ENCODE results near the gene TREM2.
"Not testable (repeated sequence)": the region's sequence is repeated elsewhere in the genome, so short reads cannot be mapped to it uniquely, and the experiment has no call there.

Gene TREM2

DNA sequence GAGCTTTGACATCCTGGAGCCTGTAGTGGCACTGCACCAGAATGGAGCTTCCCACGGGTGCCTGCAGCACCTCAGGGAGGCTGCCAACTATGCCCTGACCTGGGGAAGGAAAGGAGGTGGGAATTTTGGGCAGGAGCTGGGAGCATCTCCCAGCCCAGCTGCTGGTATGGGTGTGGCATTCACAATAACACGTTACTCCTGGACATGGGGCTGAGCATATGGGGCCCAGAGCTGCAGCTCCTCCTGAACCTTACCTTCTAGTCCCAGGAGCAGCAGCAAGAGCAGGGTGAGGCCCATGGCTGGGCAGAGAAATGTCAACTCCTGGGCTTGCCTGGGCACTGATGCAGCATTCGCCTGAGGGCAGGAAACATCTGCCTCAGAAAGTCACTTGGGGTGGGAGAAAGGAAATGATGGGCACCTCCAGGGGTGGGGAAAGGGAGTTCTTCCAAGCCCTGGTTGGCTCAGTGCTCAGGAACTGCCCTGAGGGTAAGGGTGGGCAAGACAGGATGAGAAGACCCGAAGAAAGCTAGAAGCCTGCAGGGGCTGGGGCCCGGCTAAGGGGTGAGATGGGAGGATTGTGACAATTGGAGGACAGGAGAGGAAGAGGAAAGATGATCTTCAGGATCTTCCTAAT is 8.8 kb downstream of the TREM2 start, which contains the start of gene TREML1:
TREML1 (minus strand) TSS at position 356 of the 634 bp plus-strand sequence; CDS start at position 297, 59 bp downstream.
- no peak for DNase-seq (ENCODE audit: low read depth)

DNA sequence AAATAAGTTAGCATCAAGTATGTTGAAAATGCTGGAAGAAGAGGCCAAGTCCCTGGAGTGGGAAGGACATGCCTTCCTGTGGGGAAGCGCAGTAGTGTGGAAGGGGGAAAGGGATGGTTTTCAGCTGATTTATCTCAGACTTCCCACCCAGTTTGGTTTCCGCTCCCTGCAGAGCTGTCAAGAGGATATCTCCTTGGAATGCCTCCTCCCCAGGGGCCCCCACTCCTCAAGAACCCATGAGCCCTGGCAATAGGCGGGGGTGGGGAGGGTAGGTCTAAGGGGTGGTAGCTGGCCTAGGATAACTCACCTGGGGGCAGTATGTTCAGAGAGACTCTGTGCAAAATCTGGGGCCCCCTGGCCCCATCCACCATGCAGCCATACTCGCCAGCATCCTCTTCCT is 9.5 kb downstream of the TREM2 start:
- no peak for DNase-seq (ENCODE audit: low read depth)

DNA sequence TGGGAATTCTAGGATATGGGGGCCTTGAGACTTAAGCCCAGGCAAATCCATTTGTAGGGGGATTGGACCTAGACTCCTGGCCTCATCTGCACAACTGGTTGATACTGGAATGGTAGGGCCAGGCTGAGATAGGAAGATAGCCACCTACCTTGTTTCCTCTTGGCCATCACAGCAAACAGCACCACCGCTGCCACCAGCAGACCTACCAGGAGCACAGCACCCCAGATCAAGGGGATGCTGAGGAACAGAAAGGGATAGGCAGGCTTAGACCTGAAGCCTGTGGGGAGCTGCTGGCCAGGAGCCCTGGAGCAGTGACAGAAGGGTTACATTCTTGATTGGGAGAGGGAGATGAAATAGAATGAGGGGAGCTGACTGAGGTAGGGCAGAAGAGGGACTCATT is 12.2 kb downstream of the TREM2 start:
- DNase-seq (ENCODE audit: low read depth) = no peak

DNA sequence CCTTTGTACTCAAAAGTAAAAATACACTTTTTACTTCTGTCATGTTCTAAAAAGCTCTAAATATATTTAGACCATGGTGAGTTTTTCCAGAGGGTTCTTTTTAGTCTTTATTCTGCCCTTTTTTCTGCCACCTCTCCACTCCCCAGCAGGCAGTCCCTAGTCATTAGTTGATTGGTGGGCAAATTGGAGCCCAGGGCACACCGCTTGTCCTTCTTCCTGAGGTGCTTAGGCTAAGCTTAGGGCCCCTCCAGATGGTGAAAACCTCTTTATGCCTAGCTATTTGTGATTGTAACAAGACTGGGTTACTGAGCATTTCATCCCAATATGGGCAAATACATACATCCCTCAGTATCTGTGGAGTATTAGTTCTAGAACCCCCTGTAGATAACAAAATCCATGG is 15.0 kb downstream of the TREM2 start:
- no peak for DNase-seq (ENCODE audit: low read depth)

DNA sequence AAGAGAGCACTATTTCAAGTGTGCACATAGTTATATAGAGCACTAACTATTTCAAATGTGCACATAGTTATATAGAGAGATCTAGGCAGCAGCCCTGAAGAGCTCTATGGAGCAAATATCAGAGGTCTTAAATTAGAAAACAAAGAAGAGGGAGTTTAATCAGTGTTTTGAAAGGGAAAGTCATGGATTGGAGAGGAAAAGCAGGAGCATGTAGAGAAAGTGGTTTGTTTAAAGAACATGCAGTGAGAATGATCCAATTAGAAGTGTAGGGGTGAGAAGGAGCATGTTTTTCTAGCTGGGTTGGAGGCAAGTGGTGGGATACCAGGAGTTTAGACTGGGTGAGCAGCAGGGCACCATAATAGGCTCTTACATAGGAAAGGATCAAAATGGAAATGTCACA is 26.0 kb downstream of the TREM2 start:
- DNase-seq (ENCODE audit: low read depth) = no peak

DNA sequence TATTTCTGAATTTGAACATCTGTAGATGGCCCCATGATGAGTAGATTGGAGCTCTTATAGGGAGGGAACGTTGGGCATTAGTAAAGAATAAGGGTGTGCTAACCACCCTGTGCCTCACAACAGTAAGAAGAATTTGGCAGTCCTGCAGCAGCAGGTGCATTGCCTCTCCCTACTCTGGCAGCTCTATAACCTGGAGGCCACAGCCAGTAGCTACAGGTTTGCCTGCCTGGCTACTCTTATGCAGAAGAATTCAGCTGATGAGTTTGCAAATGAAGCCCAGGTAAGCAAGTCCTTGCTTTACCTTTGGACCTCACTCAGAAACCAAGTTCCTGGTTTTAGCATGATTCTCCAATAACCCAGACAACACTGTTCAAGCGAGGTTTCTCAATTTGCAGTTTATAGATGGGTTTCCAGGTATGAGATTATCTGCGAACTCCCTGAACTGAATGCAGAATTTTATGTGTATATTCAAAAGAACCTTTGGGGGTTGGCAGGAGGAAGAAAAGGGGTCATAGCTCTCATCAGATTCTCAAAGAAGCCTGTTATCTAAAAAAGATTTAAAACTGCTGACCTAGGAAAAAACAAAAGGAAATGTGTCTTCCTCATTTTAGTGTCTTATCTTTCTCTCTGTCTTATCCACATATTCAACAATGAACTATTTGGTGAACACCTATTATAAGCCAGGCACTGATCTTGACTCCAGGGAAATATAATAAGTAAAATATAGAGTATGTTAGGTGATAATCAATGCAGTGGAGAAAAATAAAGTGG is 27.7 kb downstream of the TREM2 start:
- DNase-seq (ENCODE audit: low read depth) = no peak

DNA sequence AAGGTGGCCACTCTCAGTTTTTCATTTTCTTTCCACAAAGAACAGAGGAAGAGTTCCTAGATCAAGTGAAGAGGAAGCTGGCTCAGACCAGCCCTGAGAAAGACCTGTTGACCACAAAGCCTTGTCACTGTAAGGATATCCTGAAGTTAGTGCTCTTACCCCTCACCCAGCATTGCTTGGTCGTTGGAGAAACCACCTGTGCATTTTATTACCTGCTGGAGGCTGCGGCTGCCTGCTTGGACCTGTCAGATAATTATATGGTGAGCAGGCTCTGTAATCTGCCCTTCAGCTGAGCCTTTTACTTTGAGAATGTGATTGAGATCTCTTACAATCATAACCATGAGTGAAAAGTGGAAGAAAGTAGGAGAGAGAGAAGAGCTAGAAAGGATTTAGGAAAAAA is 30.7 kb downstream of the TREM2 start:
- no peak for DNase-seq (ENCODE audit: low read depth)

DNA sequence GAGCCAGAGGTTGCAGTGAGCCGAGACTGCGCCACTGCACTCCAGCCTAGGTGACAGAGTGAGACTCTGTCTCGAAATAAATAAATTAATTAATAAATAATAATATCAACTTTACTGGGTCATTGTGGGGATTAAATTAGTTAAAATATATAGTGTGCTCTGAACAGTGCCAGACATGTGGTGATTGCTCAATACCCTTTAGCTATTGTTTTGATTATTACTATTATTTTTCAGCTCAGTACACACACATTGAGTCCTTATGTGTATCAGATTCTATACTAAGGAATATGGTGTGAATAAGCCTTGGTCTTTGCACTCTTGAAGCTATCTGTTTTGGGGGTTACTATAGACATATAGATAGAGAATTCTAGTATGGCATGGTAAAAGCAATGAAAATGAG is 37.6 kb downstream of the TREM2 start:
- no peak for DNase-seq (ENCODE audit: low read depth)

DNA sequence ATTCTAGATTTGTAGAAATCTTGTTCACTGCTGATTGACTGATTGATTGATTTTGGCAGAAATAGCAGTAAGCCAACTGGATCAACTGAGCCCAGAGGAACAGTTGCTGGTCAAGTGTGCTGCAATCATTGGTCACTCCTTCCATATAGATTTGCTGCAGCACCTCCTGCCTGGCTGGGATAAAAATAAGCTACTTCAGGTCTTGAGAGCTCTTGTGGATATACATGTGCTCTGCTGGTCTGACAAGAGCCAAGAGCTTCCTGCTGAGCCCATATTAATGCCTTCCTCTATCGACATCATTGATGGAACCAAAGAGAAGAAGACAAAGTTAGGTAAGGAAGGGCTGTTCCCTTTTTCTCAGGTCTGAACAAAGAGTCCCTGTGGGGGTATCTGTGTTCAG is 40.0 kb downstream of the TREM2 start:
- DNase-seq (ENCODE audit: low read depth) = no peak

DNA sequence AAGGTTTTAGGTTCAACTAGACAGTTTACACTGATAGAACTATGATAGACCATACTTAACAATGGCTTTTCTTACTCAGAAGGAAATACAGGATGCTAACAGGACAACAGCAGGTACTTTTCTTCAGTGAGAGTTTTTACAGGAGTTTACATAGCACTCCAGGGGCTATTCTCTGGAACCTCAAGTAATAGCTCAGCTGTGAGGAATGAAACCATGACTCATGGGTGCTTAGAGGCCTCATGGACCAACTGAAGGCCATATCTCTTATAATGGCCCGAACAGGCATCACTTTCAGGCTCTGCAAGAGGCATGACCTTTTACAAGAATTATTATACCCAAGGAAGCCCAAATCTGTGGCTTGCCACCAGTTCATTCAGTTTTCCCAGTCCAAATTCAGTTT is 40.5 kb downstream of the TREM2 start:
- DNase-seq (ENCODE audit: low read depth) = peak; percentile 29

DNA sequence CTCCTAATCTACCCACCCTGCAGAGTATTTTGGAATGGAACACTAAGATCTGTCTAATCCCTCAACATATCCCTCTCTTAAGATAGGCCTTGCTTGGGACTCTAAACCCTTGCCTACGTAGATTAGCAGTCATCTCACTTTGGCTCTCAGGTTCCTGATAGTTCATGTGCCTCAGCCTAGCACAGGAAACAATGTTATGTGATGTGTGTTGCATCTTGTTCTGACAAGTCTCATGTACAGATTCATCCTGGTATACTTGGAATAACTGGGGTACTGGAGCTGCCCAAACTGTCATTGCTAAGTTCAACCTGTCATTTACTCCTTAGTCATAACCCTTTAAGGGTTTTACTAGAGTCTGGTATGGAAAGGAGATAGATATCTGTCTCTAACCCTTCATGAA is 42.9 kb downstream of the TREM2 start:
- DNase-seq (ENCODE audit: low read depth) = no peak

DNA sequence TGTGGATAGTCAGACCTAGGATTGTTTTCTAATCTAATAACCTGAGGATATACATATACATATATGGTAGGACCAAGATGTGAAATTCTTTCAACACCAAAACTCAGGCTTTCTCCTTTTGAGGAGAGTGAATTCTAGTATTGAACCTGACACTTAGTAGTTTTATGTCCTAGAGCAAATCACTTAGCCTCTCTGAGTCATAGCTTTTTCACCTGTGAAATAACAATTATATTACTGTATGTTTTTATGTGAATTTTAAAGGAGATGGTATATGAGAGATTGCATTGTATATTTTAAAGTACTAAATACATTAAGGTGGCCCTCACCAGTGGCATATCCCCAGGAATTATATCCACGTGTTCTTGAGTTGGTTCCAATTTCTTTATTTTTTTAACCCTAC is 43.4 kb downstream of the TREM2 start:
- no peak for DNase-seq (ENCODE audit: low read depth)

DNA sequence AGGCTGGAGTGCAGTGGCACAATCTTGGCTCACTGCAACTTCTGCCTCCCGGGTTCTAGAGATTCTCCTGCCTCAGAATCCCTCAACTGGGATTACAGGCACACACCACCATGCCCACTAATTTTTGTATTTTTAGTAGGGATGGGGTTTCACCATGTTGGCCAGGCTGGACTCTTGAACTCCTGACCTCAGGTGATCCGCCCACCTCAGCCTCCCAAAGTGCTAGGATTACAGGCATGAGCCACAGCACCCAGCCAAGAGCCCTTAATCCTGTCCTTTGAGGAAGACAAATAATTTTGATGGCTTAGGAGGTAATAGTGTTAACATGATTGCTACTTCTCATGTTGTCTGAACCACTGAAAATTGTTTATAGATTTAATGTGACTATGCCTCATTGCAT is 47.9 kb downstream of the TREM2 start:
- not testable (repeated sequence) for DNase-seq (ENCODE audit: low read depth)

DNA sequence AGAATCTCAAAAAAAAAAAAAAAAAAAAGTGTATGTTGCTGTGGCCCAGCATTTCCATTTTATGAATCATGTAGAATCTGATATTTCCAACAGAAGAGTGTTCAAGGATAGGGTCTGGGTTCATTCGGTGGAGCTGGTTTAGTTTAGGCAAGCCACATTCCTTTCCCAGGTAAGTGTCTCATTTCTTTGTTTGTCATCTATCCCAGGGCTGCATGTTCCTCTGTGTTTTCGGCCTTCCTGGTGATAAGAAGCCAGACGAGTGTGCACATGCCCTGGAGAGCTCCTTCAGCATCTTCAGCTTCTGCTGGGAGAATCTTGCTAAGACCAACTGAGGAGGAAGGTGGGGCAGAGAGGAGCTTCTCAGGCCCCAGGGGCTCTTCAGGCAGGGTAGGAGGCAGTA is 51.9 kb downstream of the TREM2 start:
- DNase-seq (ENCODE audit: low read depth) = no peak
